Measurements from ENCODE around the gene PPM1A. TPM values are rescaled to one million over a fixed set of nuclear protein-coding genes. Genes with fewer than 3 reads are reported as not detected.

The PPM1A gene
- total RNA-seq, 2 experiments from 2014 or later: 40.0 to 40.5 TPM

DNA sequence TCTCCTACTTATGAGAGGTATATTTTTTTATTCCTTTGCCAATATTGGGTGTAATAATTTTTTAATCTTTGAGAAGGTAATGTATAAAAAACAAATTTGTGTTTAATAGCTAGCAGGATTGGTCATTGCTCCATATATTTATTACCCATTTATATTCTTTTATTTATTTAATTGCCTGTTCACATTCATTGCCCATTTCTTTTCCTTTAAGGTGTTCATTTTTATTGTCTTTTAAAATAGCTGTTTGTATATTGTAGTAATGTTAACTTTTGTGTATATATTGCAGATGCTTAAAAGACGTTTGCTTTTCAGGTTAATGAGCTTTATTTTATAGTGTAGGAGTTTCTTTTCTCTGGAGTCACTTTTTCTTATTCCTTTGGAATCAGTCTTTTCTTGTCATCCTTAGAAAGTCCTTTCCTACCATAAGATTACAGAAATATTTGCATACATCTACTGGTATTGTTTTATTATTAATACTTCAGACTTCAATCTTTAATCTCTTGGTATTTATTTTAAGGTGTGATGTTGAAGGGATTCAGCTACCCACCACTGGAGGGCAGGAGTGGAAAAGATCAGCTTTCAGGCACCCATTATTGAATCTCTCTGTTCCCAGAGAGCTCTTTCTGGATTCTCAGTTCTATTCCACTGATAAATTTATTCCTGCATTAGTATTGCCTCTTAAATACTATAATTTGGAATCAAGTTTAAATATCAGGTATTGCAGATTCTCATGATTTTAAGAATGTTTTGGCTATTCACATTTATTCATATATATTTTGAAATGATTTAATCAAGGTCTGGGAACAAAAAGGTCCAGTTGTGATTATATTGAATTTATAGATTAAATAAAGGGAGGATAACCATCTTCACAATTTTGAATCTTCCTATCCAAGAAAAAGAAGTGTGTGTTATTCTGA, 17.3 kb downstream of the PPM1A start:
- no peak overlapping the region for H3K4me3 Mint-ChIP-seq
- H3K36me3 Mint-ChIP-seq (ENCODE audit: low read depth): peaks cover 32% of the 10 kb centered on the region
- peak; percentile 65 for ATAC-seq
- H3K27me3 Mint-ChIP-seq: no peaks in the 10 kb centered on the region
- POLR2A ChIA-PET: interaction anchor here (3.0 kb wide), 1 partner anchor 18 kb away, joined by 20 read pairs; the partner anchor contains the start of gene PPM1A
- peaks cover 4% of the 10 kb centered on the region for H3K9me3 Mint-ChIP-seq
- intact Hi-C loops (cut with micrococcal nuclease): loop anchor here (5.0 kb wide), 1 partner anchor 61 kb away; no protein-coding TSS in a partner anchor
- DNase-seq: peak; percentile 44
- no peak overlapping the region for H3K27ac Mint-ChIP-seq
- CTCF ChIA-PET: interaction anchor here (0.7 to 7.5 kb wide), 18 partner anchors 10 to 302 kb away, joined by 3 to 65 read pairs (median 4); partner anchors contain the start of gene PPM1A
- peaks cover 14% of the 10 kb centered on the region for H3K4me1 Mint-ChIP-seq (ENCODE audit: low read depth)
- TF ChIP-seq, protein P1, sequence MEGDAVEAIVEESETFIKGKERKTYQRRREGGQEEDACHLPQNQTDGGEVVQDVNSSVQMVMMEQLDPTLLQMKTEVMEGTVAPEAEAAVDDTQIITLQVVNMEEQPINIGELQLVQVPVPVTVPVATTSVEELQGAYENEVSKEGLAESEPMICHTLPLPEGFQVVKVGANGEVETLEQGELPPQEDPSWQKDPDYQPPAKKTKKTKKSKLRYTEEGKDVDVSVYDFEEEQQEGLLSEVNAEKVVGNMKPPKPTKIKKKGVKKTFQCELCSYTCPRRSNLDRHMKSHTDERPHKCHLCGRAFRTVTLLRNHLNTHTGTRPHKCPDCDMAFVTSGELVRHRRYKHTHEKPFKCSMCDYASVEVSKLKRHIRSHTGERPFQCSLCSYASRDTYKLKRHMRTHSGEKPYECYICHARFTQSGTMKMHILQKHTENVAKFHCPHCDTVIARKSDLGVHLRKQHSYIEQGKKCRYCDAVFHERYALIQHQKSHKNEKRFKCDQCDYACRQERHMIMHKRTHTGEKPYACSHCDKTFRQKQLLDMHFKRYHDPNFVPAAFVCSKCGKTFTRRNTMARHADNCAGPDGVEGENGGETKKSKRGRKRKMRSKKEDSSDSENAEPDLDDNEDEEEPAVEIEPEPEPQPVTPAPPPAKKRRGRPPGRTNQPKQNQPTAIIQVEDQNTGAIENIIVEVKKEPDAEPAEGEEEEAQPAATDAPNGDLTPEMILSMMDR (IDR thresholded peaks at IDR 0.05): peak; percentile 71

DNA sequence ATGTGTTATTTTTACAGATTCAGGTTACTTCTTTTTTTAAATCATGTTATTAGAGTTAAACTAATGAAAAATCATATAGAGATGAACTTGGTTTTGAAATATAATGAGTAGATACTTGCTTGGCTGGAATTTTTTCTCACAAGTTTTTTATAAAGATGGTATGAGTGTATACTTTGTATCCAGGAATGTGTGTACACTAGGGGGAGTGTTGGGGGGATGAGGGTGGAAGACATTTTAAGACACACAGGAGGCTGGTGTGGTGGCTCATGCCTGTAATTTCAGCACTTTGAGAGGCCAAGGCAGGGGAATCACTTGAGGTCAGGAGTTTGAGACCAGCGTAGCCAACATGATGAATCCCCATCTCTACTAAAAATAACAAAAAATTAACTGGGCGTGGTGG, 23.2 kb downstream of the PPM1A start:
- TF ChIP-seq, protein P1 (IDR thresholded peaks at IDR 0.05): no peak
- H3K27ac Mint-ChIP-seq: no peak overlapping the region
- H3K4me3 Mint-ChIP-seq: no peak overlapping the region
- H3K9me3 Mint-ChIP-seq: peaks cover 1% of the 10 kb centered on the region
- H3K4me1 Mint-ChIP-seq (ENCODE audit: low read depth): peaks cover 49% of the 10 kb centered on the region
- ChIA-PET POLR2A (no interaction called here), CTCF (no interaction called here)
- ATAC-seq: no peak
- DNase-seq: no peak
- no peaks in the 10 kb centered on the region for H3K27me3 Mint-ChIP-seq
- intact Hi-C loops (cut with micrococcal nuclease): no loop called here
- peaks cover 13% of the 10 kb centered on the region for H3K36me3 Mint-ChIP-seq (ENCODE audit: low read depth)

DNA sequence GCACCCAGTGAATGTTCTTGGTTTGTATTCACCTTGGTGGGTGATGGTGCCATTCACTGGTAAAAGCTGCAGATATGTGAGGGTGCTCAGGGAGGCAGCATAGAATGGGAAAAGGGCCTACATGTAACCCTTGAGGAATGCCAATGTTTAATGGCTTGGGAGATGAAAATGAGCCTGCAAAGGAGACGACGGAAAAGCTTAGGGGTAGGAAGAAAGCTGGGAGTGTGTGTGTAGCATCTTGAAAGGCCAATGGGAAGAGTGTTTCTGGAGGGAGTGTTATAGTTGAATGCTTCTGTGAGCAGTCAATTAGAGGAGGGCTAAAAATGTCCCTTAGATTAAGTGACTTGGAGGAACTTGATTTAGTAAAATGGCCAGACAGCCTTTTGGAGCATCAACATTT, 24.9 kb downstream of the PPM1A start:
- intact Hi-C loops (cut with micrococcal nuclease): no loop called here
- CTCF ChIA-PET: interaction anchor here (0.8 to 2.1 kb wide), 2 partner anchors 10 to 58 kb away, joined by 3 to 5 read pairs; no protein-coding TSS in a partner anchor
- DNase-seq: no peak
- TF ChIP-seq, protein P1 (IDR thresholded peaks at IDR 0.05): no peak
- H3K4me3 Mint-ChIP-seq: no peak overlapping the region
- peaks cover 57% of the 10 kb centered on the region for H3K4me1 Mint-ChIP-seq (ENCODE audit: low read depth)
- peaks cover 1% of the 10 kb centered on the region for H3K9me3 Mint-ChIP-seq
- ATAC-seq: no peak
- no peaks in the 10 kb centered on the region for H3K27me3 Mint-ChIP-seq
- POLR2A ChIA-PET: no interaction called here
- no peak overlapping the region for H3K27ac Mint-ChIP-seq
- peaks cover 17% of the 10 kb centered on the region for H3K36me3 Mint-ChIP-seq (ENCODE audit: low read depth)

DNA sequence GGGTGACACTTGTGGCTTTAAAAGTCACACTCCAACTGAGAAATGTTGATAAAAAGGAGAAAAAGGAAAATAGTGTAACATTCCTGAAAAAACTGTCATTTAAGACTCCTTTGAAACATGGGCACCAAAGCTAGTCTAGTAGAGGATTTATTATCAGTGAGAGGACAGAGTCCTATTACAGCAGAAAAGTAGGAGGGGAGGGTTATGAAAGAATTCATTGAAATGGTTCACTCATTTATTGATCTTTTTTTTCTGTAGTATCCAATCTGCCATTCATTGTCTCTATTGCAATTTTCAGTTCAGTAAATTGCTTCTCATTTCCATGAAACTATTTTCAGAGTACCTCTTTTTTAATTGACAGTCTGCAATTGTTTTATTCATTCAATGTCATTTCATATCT, 25.4 kb downstream of the PPM1A start:
- POLR2A ChIA-PET: interaction anchor here (0.8 kb wide), 1 partner anchor 9 kb away, joined by 3 read pairs; no protein-coding TSS in a partner anchor
- Mint-ChIP-seq H3K27me3 (no peaks in the 10 kb centered on the region), H3K4me3 (no peak overlapping the region), H3K36me3 (ENCODE audit: low read depth) (peaks cover 14% of the 10 kb centered on the region), H3K4me1 (ENCODE audit: low read depth) (peaks cover 58% of the 10 kb centered on the region), H3K9me3 (no peaks in the 10 kb centered on the region), H3K27ac (no peak overlapping the region)
- ATAC-seq: no peak
- DNase-seq: no peak
- CTCF ChIA-PET: interaction anchor here (2.1 to 2.9 kb wide), 2 partner anchors 9 to 10 kb away, joined by 5 to 15 read pairs; no protein-coding TSS in a partner anchor
- TF ChIP-seq, protein P1 (IDR thresholded peaks at IDR 0.05): no peak
- intact Hi-C loops (cut with micrococcal nuclease): no loop called here

DNA sequence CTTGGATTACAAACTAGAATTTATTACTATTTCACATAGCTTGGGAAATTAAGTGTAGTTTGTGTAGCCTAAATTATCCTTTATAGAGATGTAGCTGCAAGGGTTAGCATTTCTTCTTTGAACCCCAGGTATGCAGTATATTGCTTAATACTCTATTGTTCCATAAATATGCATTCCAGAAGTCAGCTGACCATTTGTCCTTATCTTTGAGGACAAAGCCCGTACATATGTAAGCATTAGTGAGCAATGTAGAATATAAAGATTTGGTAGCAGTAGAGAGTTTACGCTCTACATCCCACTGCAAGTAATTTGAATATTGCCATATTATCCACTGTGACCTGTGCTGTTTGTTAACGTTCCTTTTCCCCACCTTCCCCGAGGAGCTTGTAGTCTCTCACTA, 26.9 kb downstream of the PPM1A start:
- no peak overlapping the region for H3K4me3 Mint-ChIP-seq
- intact Hi-C loops (cut with micrococcal nuclease): no loop called here
- TF ChIP-seq, protein P1 (IDR thresholded peaks at IDR 0.05): no peak
- no peaks in the 10 kb centered on the region for H3K9me3 Mint-ChIP-seq
- no peaks in the 10 kb centered on the region for H3K27me3 Mint-ChIP-seq
- H3K36me3 Mint-ChIP-seq (ENCODE audit: low read depth): peaks cover 11% of the 10 kb centered on the region
- POLR2A ChIA-PET: no interaction called here
- no peak for DNase-seq
- ATAC-seq: no peak
- H3K27ac Mint-ChIP-seq: no peak overlapping the region
- CTCF ChIA-PET: interaction anchor here (0.8 to 2.9 kb wide), 4 partner anchors 10 to 92 kb away, joined by 3 to 15 read pairs (median 6); no protein-coding TSS in a partner anchor
- H3K4me1 Mint-ChIP-seq (ENCODE audit: low read depth): peaks cover 58% of the 10 kb centered on the region

All from activated CD8-positive, alpha-beta T cell treated with anti-CD3 and anti-CD28 coated beads for 36 hours (primary cell).